Effector CD8-positive, alpha-beta T cell (primary cell): Measurements from ENCODE around the gene ARID3B.
"Not testable (repeated sequence)": the region's sequence is repeated elsewhere in the genome, so short reads cannot be mapped to it uniquely, and the experiment has no call there.

Source experiments
- DNase-seq: peaks from one replicate; lab custom pipeline; 2025; lab: John Stamatoyannopoulos, UW
- total RNA-seq, 4 experiments: gene quantifications; one replicate each; lab custom pipeline; 2026; lab: John Stamatoyannopoulos, UW

Gene ARID3B
- total RNA-seq = 58.9 to 104 (median 71.7) reads per million in 4 experiments

GRCh38 chr15:74540761-74541493 is at the start of gene ARID3B:
TSS of gene ARID3B (plus strand) at chr15:74541220. CDS start at chr15:74543937, 2,717 bp downstream.
- peak; percentile 91 for DNase-seq

- DNase-seq = no peak
Measured at GRCh38 chr15:74496648-74497047, 44.4 kb upstream of the ARID3B start.

- no peak for DNase-seq
Measured at GRCh38 chr15:74497584-74497983, 43.4 kb upstream of the ARID3B start.

GRCh38 chr15:74499366-74499765 is 41.7 kb upstream of the ARID3B start:
- no peak for DNase-seq

- no peak for DNase-seq
Measured at GRCh38 chr15:74500401-74500800, 40.6 kb upstream of the ARID3B start.

- no peak for DNase-seq
Measured at GRCh38 chr15:74502301-74502700, 38.7 kb upstream of the ARID3B start.

- DNase-seq = no peak
Measured at GRCh38 chr15:74504418-74504817, 36.6 kb upstream of the ARID3B start.

- no peak for DNase-seq
Measured at GRCh38 chr15:74504836-74505235, 36.2 kb upstream of the ARID3B start.

- DNase-seq = no peak
Measured at GRCh38 chr15:74505837-74506514, 35.0 kb upstream of the ARID3B start.

GRCh38 chr15:74506515-74506840 is 34.5 kb upstream of the ARID3B start:
- no peak for DNase-seq

GRCh38 chr15:74511583-74511982 is 29.4 kb upstream of the ARID3B start:
- DNase-seq = no peak

- not testable (repeated sequence) for DNase-seq
Measured at GRCh38 chr15:74514059-74514458, 27.0 kb upstream of the ARID3B start.

- no peak for DNase-seq
Measured at GRCh38 chr15:74517096-74517495, 23.9 kb upstream of the ARID3B start.

- DNase-seq = no peak
Measured at GRCh38 chr15:74519311-74519710, 21.7 kb upstream of the ARID3B start.

- no peak for DNase-seq
Measured at GRCh38 chr15:74520407-74520806, 20.6 kb upstream of the ARID3B start.

GRCh38 chr15:74523982-74524381 is 17.0 kb upstream of the ARID3B start:
- DNase-seq = no peak

- DNase-seq = no peak
Measured at GRCh38 chr15:74525309-74525708, 15.7 kb upstream of the ARID3B start.

GRCh38 chr15:74525945-74526344 is 15.1 kb upstream of the ARID3B start:
- DNase-seq = no peak

- no peak for DNase-seq
Measured at GRCh38 chr15:74528876-74529275, 12.1 kb upstream of the ARID3B start.

- no peak for DNase-seq
Measured at GRCh38 chr15:74529921-74530320, 11.1 kb upstream of the ARID3B start.

GRCh38 chr15:74530771-74531143 is 10.3 kb upstream of the ARID3B start:
- DNase-seq = no peak

- DNase-seq = no peak
Measured at GRCh38 chr15:74531144-74531811, 9.7 kb upstream of the ARID3B start.
